ENCODE data around the gene PLCB4. TPM values are rescaled to one million over a fixed set of nuclear protein-coding genes. Genes with fewer than 3 reads are reported as not detected.

PLCB4 gene
- total RNA-seq, 1 experiment from 2014 or later = 0.47 TPM

GRCh38 chr20:9270831-9271230 lies 201.9 kb downstream of the PLCB4 start:
- no peak overlapping the region for H3K27ac ChIP-seq
- H3K9me3 ChIP-seq (replicated peaks) = 0 out of 2 replicates have a peak, but pooled peaks cover 2% of the 10 kb centered on the region
- no peak for DNase-seq
- no peaks in the 10 kb centered on the region for H3K36me3 ChIP-seq
- H3K4me1 ChIP-seq = no peaks in the 10 kb centered on the region
- no peak overlapping the region for H3K4me3 ChIP-seq
- H3K27me3 ChIP-seq = no peaks in the 10 kb centered on the region

- no peak overlapping the region for H3K27ac ChIP-seq
- H3K4me3 ChIP-seq = no peak overlapping the region
- H3K9me3 ChIP-seq (replicated peaks) = 0 out of 2 replicates have a peak, but pooled peaks cover 3% of the 10 kb centered on the region
- no peaks in the 10 kb centered on the region for H3K36me3 ChIP-seq
- no peak for DNase-seq
- no peaks in the 10 kb centered on the region for H3K27me3 ChIP-seq
- peaks cover 15% of the 10 kb centered on the region for H3K4me1 ChIP-seq
Observed at GRCh38 chr20:9276966-9277468, 208.1 kb downstream of the PLCB4 start.

GRCh38 chr20:9279918-9280401 lies 211.1 kb downstream of the PLCB4 start:
- no peak overlapping the region for H3K4me3 ChIP-seq

GRCh38 chr20:9280666-9281065 lies 211.8 kb downstream of the PLCB4 start:
- DNase-seq = peak in 1 of 2 experiments; percentile 62
- H3K4me3 ChIP-seq = no peak overlapping the region
- H3K4me1 ChIP-seq = peaks cover 15% of the 10 kb centered on the region
- H3K9me3 ChIP-seq (replicated peaks) = 0 out of 2 replicates have a peak, but pooled peaks cover 3% of the 10 kb centered on the region
- H3K27me3 ChIP-seq = no peaks in the 10 kb centered on the region
- H3K36me3 ChIP-seq = no peaks in the 10 kb centered on the region
- peak overlapping the region; percentile 44 for H3K27ac ChIP-seq

More at GRCh38 chr20:9279918-9280401, 211.1 kb downstream of the PLCB4 start:
- no peaks in the 10 kb centered on the region for H3K36me3 ChIP-seq
- peak in 1 of 2 experiments; percentile 42 for DNase-seq
- no peaks in the 10 kb centered on the region for H3K27me3 ChIP-seq
- H3K27ac ChIP-seq = peak overlapping the region; percentile 44
- 0 out of 2 replicates have a peak, but pooled peaks cover 3% of the 10 kb centered on the region for H3K9me3 ChIP-seq (replicated peaks)
- H3K4me1 ChIP-seq = peaks cover 15% of the 10 kb centered on the region

GRCh38 chr20:9281803-9282202 lies 212.9 kb downstream of the PLCB4 start:
- H3K4me1 ChIP-seq = peaks cover 15% of the 10 kb centered on the region

GRCh38 chr20:9285617-9286016 lies 216.7 kb downstream of the PLCB4 start:
- Histone ChIP-seq H3K27me3 (no peaks in the 10 kb centered on the region), H3K4me1 (peaks cover 5% of the 10 kb centered on the region), H3K4me3 (no peak overlapping the region), H3K27ac (no peak overlapping the region), H3K9me3 (replicated peaks) (no peaks in the 10 kb centered on the region), H3K36me3 (no peaks in the 10 kb centered on the region)
- DNase-seq = no peak

More at GRCh38 chr20:9281803-9282202, 212.9 kb downstream of the PLCB4 start:
- DNase-seq = no peak
- Histone ChIP-seq H3K27ac (no peak overlapping the region), H3K27me3 (no peaks in the 10 kb centered on the region), H3K9me3 (replicated peaks) (no peaks in the 10 kb centered on the region), H3K4me3 (no peak overlapping the region), H3K36me3 (no peaks in the 10 kb centered on the region)

GRCh38 chr20:9286501-9287461 lies 217.9 kb downstream of the PLCB4 start:
- Histone ChIP-seq H3K36me3 (no peaks in the 10 kb centered on the region), H3K27ac (no peak overlapping the region), H3K27me3 (no peaks in the 10 kb centered on the region), H3K4me3 (no peak overlapping the region), H3K4me1 (no peaks in the 10 kb centered on the region), H3K9me3 (replicated peaks) (no peaks in the 10 kb centered on the region)
- DNase-seq = no peak

- Histone ChIP-seq H3K27ac (no peak overlapping the region), H3K4me3 (no peak overlapping the region), H3K9me3 (replicated peaks) (no peaks in the 10 kb centered on the region), H3K4me1 (no peaks in the 10 kb centered on the region), H3K27me3 (no peaks in the 10 kb centered on the region), H3K36me3 (no peaks in the 10 kb centered on the region)
- DNase-seq = no peak
Observed at GRCh38 chr20:9287826-9288225, 218.9 kb downstream of the PLCB4 start.

GRCh38 chr20:9290331-9290730 lies 221.4 kb downstream of the PLCB4 start:
- no peaks in the 10 kb centered on the region for H3K36me3 ChIP-seq
- DNase-seq = no peak
- no peak overlapping the region for H3K27ac ChIP-seq
- H3K4me3 ChIP-seq = no peak overlapping the region
- no peaks in the 10 kb centered on the region for H3K27me3 ChIP-seq
- H3K4me1 ChIP-seq = no peaks in the 10 kb centered on the region
- no peaks in the 10 kb centered on the region for H3K9me3 ChIP-seq (replicated peaks)

- H3K27ac ChIP-seq = no peak overlapping the region
- no peak overlapping the region for H3K4me3 ChIP-seq
- no peaks in the 10 kb centered on the region for H3K36me3 ChIP-seq
- H3K9me3 ChIP-seq (replicated peaks) = no peaks in the 10 kb centered on the region
- DNase-seq = no peak
- no peaks in the 10 kb centered on the region for H3K27me3 ChIP-seq
- H3K4me1 ChIP-seq = no peaks in the 10 kb centered on the region
Observed at GRCh38 chr20:9293145-9293544, 224.3 kb downstream of the PLCB4 start.

- no peak overlapping the region for H3K27ac ChIP-seq
- H3K27me3 ChIP-seq = no peaks in the 10 kb centered on the region
- H3K36me3 ChIP-seq = no peaks in the 10 kb centered on the region
- H3K4me3 ChIP-seq = no peak overlapping the region
- no peaks in the 10 kb centered on the region for H3K4me1 ChIP-seq
- DNase-seq = no peak
- H3K9me3 ChIP-seq (replicated peaks) = no peaks in the 10 kb centered on the region
Observed at GRCh38 chr20:9294041-9294440, 225.2 kb downstream of the PLCB4 start.

- Histone ChIP-seq H3K27me3 (no peaks in the 10 kb centered on the region), H3K4me1 (peaks cover 22% of the 10 kb centered on the region)
Observed at GRCh38 chr20:9298906-9299305, 230.0 kb downstream of the PLCB4 start.

GRCh38 chr20:9300080-9300479 lies 231.2 kb downstream of the PLCB4 start:
- Histone ChIP-seq H3K9me3 (replicated peaks) (no peaks in the 10 kb centered on the region), H3K27ac (no peak overlapping the region), H3K4me1 (peaks cover 22% of the 10 kb centered on the region), H3K27me3 (no peaks in the 10 kb centered on the region), H3K36me3 (no peaks in the 10 kb centered on the region), H3K4me3 (no peak overlapping the region)
- no peak for DNase-seq

More at GRCh38 chr20:9298906-9299305, 230.0 kb downstream of the PLCB4 start:
- no peaks in the 10 kb centered on the region for H3K9me3 ChIP-seq (replicated peaks)
- no peak for DNase-seq
- H3K4me3 ChIP-seq = no peak overlapping the region
- no peak overlapping the region for H3K27ac ChIP-seq
- no peaks in the 10 kb centered on the region for H3K36me3 ChIP-seq

GRCh38 chr20:9300534-9300933 lies 231.6 kb downstream of the PLCB4 start:
- Histone ChIP-seq H3K27me3 (no peaks in the 10 kb centered on the region), H3K36me3 (no peaks in the 10 kb centered on the region), H3K9me3 (replicated peaks) (no peaks in the 10 kb centered on the region), H3K27ac (no peak overlapping the region), H3K4me3 (no peak overlapping the region), H3K4me1 (peaks cover 22% of the 10 kb centered on the region)
- DNase-seq = no peak

Data from SJCRH30 (cell line).